CD1c-positive myeloid dendritic cell (primary cell): Measurements from ENCODE around the gene TMEM116.

Experiments used
- DNase-seq: peaks from one replicate; pipeline ENCODE4 v3.0.0-alpha.2; 2016; ENCODE audit errors: extremely low spot score

Gene TMEM116

DNA sequence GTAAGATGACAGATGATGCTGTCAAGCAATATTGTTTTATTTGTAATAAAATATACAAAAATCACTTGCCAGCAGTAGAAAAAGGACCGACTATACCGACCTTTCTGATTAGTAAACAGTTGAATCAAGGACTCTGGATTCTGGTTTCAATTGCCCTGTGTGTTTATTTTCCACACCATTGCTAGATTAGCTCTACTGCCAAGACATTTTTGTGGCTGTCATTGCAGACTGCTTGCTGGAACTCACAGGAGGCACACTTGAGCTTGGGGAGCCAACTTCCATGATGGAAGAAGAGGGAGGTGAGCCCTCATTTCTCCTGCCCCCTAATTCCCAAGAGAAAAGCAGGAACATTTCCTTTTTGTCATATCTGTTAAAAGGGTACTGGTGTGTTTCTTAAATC is 119.7 kb downstream of the TMEM116 start:
- DNase-seq, result no peak

- peak; percentile 83 for DNase-seq
Observed at GRCh38 chr12:111887926-111888745, 124.8 kb downstream of the TMEM116 start.

- DNase-seq, result peak; percentile 61
Observed at GRCh38 chr12:111886662-111887545, 126.1 kb downstream of the TMEM116 start.

DNA sequence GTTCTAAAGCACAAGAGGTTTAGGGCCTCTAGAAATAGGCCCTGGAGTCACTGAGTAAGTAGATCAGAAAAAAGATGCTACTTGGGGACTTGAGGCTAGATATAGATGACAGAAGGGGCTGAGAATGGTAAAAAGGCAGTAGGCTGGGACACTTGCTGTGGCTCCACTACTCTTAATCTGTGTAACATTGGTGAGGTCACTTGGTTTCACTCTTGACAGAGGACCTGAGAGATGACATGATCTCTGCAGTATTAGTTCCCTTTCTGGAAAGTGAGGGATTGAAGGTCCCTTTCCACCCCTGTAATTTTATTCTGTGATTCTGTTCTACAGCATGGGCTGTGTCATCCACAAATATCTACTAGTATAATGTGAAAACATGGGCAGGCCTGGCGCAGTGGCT is 131.2 kb downstream of the TMEM116 start:
- peak; percentile 50 for DNase-seq
